GM12891 (cell line): Measurements from ENCODE around the gene TLCD1.

Experiments
- PAX5 ChIP-seq: IDR thresholded peaks from 2 replicates; pipeline ENCODE4 v1.6.1; 2011; ENCODE audit warnings: low read length, moderate library complexity, mild to moderate bottlenecking; ENCODE audit not compliant: insufficient read depth, severe bottlenecking
- POLR2A ChIP-seq: IDR thresholded peaks from 2 replicates; pipeline ENCODE4 v1.6.1; 2011; ENCODE audit warnings: low read depth, low read length, control low read depth
- POLR2AphosphoS5 ChIP-seq: IDR thresholded peaks from 2 replicates; pipeline ENCODE4 v1.6.1; 2011; ENCODE audit warnings: low read depth, low read length, control low read depth
- SPI1 ChIP-seq: IDR thresholded peaks from 2 replicates; pipeline ENCODE4 v1.6.1; 2011; ENCODE audit warnings: low read depth, low read length, control low read depth
- TAF1 ChIP-seq: IDR thresholded peaks from 2 replicates; pipeline ENCODE4 v1.6.1; 2011; ENCODE audit warnings: low read depth, low read length, control low read depth

- TF ChIP-seq TAF1 (no peak), PAX5 (no peak), POLR2AphosphoS5 (no peak), POLR2A (no peak), SPI1 (no peak)
Measured at GRCh38 chr17:28693869-28694268, 32.2 kb downstream of the TLCD1 start.
